Stimulated activated memory B cell treated with anti-CD40 and anti-IgM and Interleukin-4, amounts not matched to agents 10 μg/mL and 1 μg/mL and 100 μg/mL, for 72 hours (primary cell): ENCODE data around the gene MN1.
A peak's percentile ranks its signal among the peaks of the same experiment; 100 is the strongest.

Experiments used
- ATAC-seq: fragments of 150-1000 bp; cut with Tn5 transposase; 2 replicates; pipeline ENCODE4 v1.10.0; 2021
- H3K27ac Mint-ChIP-seq: one replicate; pipeline ENCODE4 v1.8.0; 2022; ENCODE audit warnings: mild to moderate bottlenecking, mixed read lengths
- H3K27me3 Mint-ChIP-seq: one replicate; pipeline ENCODE4 v1.8.0; 2022; ENCODE audit warnings: mixed read lengths
- H3K36me3 Mint-ChIP-seq: one replicate; pipeline ENCODE4 v1.8.0; 2022; ENCODE audit warnings: mixed read lengths
- H3K4me1 Mint-ChIP-seq: one replicate; pipeline ENCODE4 v1.8.0; 2022; ENCODE audit warnings: mixed read lengths
- H3K4me3 Mint-ChIP-seq: one replicate; pipeline ENCODE4 v1.8.0; 2022; ENCODE audit warnings: mild to moderate bottlenecking, moderate library complexity, mixed read lengths
- H3K9me3 Mint-ChIP-seq: one replicate; pipeline ENCODE4 v1.8.0; 2022; ENCODE audit warnings: mixed read lengths

The MN1 gene

DNA sequence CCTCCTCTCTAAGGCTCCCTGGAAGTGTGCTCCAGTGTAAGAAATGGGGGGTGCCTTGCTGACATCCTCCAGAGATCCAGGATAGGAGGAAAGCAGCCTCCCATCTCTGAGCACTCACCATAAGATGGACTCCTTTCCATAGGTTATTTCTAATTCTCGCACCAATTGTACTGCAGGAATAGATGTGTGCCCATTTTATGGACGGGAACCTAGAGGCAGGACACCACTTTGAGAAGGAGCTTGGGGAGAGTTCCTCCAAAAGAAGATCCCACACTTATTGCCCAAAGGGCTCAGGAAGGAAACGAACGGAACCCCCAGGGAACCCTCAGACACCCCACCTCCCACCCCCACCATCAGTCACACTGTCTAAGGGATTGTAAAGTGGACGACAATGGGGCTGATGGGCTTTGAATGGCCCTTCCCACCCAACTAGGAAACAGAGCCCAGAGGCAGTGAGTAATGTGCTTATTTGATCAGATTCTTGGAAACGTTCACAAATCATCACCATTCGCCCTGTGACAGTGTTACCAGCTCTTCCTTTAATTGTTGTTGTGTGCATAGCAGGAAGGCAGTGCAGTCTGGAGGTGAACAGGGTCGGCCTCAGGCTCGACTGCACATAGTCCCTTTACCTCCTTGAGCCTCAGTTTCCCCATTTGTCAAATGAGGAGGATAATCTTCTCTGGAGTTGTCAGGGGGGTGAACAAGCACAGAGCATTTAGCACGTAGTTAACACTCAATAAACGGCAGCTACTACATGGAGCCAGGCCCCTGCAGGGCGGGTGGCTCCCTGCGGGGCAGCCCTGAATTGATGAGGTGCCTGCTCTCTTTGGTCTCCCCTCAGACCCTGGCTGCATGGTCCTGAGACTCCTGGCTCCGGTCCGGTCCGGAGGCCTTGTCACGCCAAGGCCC is 8.4 kb upstream of the MN1 start:
- Mint-ChIP-seq H3K9me3 (no peaks in the 10 kb centered on the region), H3K4me3 (no peak overlapping the region), H3K27ac (no peak overlapping the region), H3K27me3 (peaks cover 32% of the 10 kb centered on the region), H3K4me1 (peaks cover 5% of the 10 kb centered on the region), H3K36me3 (no peaks in the 10 kb centered on the region)
- ATAC-seq: no peak

DNA sequence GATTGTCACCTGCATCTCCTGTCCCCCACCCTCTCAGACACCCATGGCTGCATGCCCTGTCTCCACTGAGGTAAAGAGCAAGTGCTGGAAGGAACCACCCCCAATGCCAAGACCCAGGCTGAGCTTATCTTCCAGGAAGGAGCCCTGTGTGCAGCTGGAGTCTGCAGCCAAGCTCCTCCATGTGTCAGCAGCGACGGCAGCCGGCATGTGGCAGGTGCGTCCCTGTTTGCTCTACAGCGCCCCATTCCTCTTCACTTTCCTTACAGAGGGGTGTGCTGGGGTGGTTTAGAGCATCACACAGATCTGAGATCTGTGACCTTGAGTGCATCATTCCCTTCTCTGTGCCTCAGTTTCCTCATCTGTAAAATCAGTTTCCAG is 7.7 kb upstream of the MN1 start:
- Mint-ChIP-seq H3K4me3 (no peak overlapping the region), H3K27me3 (peaks cover 39% of the 10 kb centered on the region), H3K4me1 (peaks cover 12% of the 10 kb centered on the region), H3K9me3 (no peaks in the 10 kb centered on the region), H3K27ac (no peak overlapping the region), H3K36me3 (no peaks in the 10 kb centered on the region)
- ATAC-seq: no peak

GRCh38 chr22:27808451-27809225 is 7.1 kb upstream of the MN1 start:
- no peak overlapping the region for H3K4me3 Mint-ChIP-seq
- H3K4me1 Mint-ChIP-seq: peaks cover 12% of the 10 kb centered on the region
- H3K36me3 Mint-ChIP-seq: no peaks in the 10 kb centered on the region
- peaks cover 45% of the 10 kb centered on the region for H3K27me3 Mint-ChIP-seq
- no peak overlapping the region for H3K27ac Mint-ChIP-seq
- H3K9me3 Mint-ChIP-seq: no peaks in the 10 kb centered on the region
- no peak for ATAC-seq

- Mint-ChIP-seq H3K27ac (no peak overlapping the region), H3K4me3 (no peak overlapping the region), H3K27me3 (peaks cover 53% of the 10 kb centered on the region), H3K36me3 (no peaks in the 10 kb centered on the region), H3K9me3 (no peaks in the 10 kb centered on the region), H3K4me1 (peaks cover 23% of the 10 kb centered on the region)
- ATAC-seq: no peak
Measured at GRCh38 chr22:27805841-27806240, 4.3 kb upstream of the MN1 start.

DNA sequence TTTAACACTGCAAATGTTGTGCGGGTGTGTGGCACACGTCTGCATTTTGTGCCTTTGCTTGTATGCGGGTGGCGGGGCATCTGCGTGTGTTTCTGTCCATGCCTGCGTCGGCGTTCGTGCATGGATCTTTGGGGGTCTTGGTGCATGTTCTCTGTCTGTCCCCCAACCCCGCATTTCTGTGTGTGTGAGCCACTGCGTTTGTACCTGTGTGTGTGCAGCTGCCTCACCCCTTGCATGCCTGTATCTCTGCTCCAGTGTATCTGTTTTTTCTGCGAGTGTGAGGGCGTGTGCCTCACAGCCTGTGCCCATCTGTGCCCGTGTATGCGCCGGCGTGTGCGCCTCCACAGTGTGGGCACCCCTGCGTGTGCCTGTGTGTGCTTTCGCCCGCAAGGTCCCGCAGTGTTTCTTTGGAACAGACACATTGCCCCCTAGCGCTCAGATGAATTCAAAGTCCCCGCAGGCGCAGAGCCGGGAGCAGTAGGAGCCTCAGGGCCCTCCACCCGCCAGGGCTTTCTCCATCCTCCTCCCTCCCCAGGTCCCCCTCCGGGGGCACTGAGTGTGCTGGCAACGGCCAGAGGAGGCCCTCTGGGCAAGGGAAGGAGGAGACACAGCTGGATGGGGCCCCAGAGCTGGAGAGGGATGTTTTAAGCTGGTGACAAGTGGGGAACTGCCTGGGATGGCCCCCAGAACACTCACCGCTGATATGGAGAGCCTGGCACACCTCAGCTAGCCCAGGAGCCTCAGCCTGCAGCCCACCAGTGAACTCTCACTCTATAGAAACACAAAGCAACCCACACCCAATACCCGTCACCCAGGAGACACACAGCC is 3.1 kb upstream of the MN1 start:
- no peak for ATAC-seq
- Mint-ChIP-seq H3K27me3 (peaks cover 53% of the 10 kb centered on the region), H3K4me3 (no peak overlapping the region), H3K4me1 (peaks cover 23% of the 10 kb centered on the region), H3K9me3 (no peaks in the 10 kb centered on the region), H3K36me3 (no peaks in the 10 kb centered on the region), H3K27ac (no peak overlapping the region)

- Mint-ChIP-seq H3K27me3 (peaks cover 50% of the 10 kb centered on the region), H3K4me3 (no peak overlapping the region), H3K27ac (no peak overlapping the region), H3K4me1 (peaks cover 23% of the 10 kb centered on the region), H3K36me3 (no peaks in the 10 kb centered on the region), H3K9me3 (no peaks in the 10 kb centered on the region)
- ATAC-seq: no peak
Measured at GRCh38 chr22:27803841-27804415, 2.4 kb upstream of the MN1 start.

- ATAC-seq: no peak
- H3K4me1 Mint-ChIP-seq: peaks cover 23% of the 10 kb centered on the region
- H3K27me3 Mint-ChIP-seq: peaks cover 43% of the 10 kb centered on the region
- H3K4me3 Mint-ChIP-seq: peak overlapping the region; percentile 81
- H3K36me3 Mint-ChIP-seq: no peaks in the 10 kb centered on the region
- H3K27ac Mint-ChIP-seq: no peak overlapping the region
- no peaks in the 10 kb centered on the region for H3K9me3 Mint-ChIP-seq
Measured at GRCh38 chr22:27802346-27803073, 954 bp upstream of the MN1 start.

DNA sequence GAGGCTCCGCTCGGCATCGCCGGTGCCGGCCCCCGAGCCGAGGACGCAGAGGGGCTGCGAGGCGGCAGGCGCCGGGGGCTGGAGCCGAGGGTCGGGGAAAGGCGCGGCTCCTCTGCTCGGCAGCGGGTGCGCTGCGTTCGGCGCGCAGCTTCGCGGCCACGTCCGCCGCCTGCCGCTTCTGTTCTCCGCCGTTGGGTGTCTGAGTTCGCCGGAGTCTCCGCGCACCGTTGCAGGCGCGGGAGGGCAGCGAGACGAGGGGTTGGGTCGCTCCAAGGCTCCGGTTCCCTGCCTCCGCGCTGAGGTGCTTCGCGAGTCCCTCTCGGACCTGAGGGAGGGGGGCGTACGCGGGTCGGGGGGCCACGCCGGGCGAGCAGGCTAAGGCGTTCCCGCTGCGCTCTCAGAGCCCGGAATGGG is 347 bp downstream of the MN1 start:
- no peak overlapping the region for H3K27ac Mint-ChIP-seq
- H3K4me1 Mint-ChIP-seq: peaks cover 23% of the 10 kb centered on the region
- H3K36me3 Mint-ChIP-seq: no peaks in the 10 kb centered on the region
- H3K27me3 Mint-ChIP-seq: peaks cover 42% of the 10 kb centered on the region
- peak overlapping the region; percentile 81 for H3K4me3 Mint-ChIP-seq
- H3K9me3 Mint-ChIP-seq: no peaks in the 10 kb centered on the region
- no peak for ATAC-seq

GRCh38 chr22:27800250-27801201 is 1.0 kb downstream of the MN1 start:
- H3K27ac Mint-ChIP-seq: no peak overlapping the region
- H3K9me3 Mint-ChIP-seq: no peaks in the 10 kb centered on the region
- no peaks in the 10 kb centered on the region for H3K36me3 Mint-ChIP-seq
- ATAC-seq: no peak
- H3K27me3 Mint-ChIP-seq: peaks cover 42% of the 10 kb centered on the region
- peak overlapping the region; percentile 81 for H3K4me3 Mint-ChIP-seq
- peaks cover 23% of the 10 kb centered on the region for H3K4me1 Mint-ChIP-seq

DNA sequence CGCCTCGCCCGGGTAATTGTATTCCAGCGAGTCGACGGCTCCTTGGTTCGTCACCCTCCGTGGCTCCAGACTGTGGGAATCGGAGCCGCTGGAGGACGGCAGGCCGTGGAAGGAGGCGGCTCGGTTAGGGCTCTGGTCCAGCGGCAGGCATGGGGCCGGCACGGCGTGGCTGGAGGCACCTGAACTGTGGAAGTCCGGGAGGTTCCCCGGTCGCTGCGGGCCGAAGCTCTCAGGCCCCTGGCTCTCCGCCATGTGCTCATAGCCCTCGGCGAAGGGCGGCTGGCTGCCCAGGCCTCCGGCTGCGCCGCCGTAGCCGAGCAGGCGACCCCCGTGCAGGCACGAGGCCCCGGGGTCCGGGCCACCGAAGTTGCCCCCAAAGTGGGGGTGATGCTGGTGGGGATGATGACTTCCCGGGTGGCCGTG is 1.7 kb downstream of the MN1 start:
- no peak overlapping the region for H3K4me3 Mint-ChIP-seq
- H3K27me3 Mint-ChIP-seq: peaks cover 42% of the 10 kb centered on the region
- ATAC-seq: no peak
- no peaks in the 10 kb centered on the region for H3K9me3 Mint-ChIP-seq
- no peak overlapping the region for H3K27ac Mint-ChIP-seq
- H3K4me1 Mint-ChIP-seq: peaks cover 16% of the 10 kb centered on the region
- no peaks in the 10 kb centered on the region for H3K36me3 Mint-ChIP-seq

- Mint-ChIP-seq H3K36me3 (no peaks in the 10 kb centered on the region), H3K4me3 (no peak overlapping the region), H3K27ac (no peak overlapping the region), H3K9me3 (no peaks in the 10 kb centered on the region), H3K4me1 (peaks cover 11% of the 10 kb centered on the region), H3K27me3 (peaks cover 36% of the 10 kb centered on the region)
- ATAC-seq: no peak
Measured at GRCh38 chr22:27799015-27799826, 2.3 kb downstream of the MN1 start.

DNA sequence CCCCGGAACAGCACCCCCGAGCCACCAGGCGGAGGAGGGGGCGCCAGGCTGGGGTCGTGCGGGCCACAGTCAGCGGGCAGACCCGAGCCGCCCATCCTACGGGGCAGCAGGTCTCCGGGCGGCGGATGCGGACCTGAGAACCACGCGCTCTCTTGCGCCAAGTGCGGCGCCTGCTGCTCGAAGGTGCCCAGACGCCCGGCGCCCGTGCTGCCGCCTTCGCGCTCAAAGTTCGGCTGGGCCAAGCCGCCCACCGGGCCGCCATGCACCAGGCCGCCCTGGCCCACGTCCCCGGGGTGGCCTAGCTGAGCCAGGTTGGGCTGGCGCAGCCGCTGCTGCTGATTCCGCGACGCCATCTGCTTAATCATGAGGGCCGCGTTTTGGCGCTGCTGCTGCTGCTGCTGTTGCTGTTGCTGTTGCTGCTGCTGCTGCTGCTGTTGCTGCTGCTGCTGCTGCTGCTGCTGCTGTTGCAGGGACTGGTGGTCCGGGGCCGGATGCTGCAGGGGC is 3.0 kb downstream of the MN1 start:
- peak; percentile 3 for ATAC-seq
- H3K4me3 Mint-ChIP-seq: no peak overlapping the region

More for the DNA sequence above, 3.0 kb downstream of the MN1 start:
- no peak overlapping the region for H3K27ac Mint-ChIP-seq
- H3K4me1 Mint-ChIP-seq: peaks cover 11% of the 10 kb centered on the region
- no peaks in the 10 kb centered on the region for H3K36me3 Mint-ChIP-seq
- no peaks in the 10 kb centered on the region for H3K9me3 Mint-ChIP-seq
- H3K27me3 Mint-ChIP-seq: peaks cover 30% of the 10 kb centered on the region
